Fibroblast of skin of right quadriceps (primary cell): Measurements from ENCODE around the gene MPG.
"Not testable (repeated sequence)": the region's sequence is repeated elsewhere in the genome, so short reads cannot be mapped to it uniquely, and the experiment has no call there.

Experiments used
- DNase-seq: peaks from one replicate; pipeline ENCODE4 v3.0.0-alpha.2; 2013

Gene MPG

GRCh38 chr16:77807-78443 is at the start of gene MPG:
TSS of gene MPG (plus strand) at chr16:78225. CDS start at chr16:78310, 85 bp downstream.
- peak; percentile 79 for DNase-seq

GRCh38 chr16:30627-31026 is 47.4 kb upstream of the MPG start:
- not testable (repeated sequence) for DNase-seq

GRCh38 chr16:33154-33876 is 44.7 kb upstream of the MPG start:
- not testable (repeated sequence) for DNase-seq

GRCh38 chr16:33877-34647 is 44.0 kb upstream of the MPG start:
- no peak for DNase-seq

GRCh38 chr16:34648-34987 is 43.4 kb upstream of the MPG start:
- DNase-seq: no peak

- DNase-seq: no peak
Observed at GRCh38 chr16:35011-35677, 42.9 kb upstream of the MPG start.

- DNase-seq: no peak
Observed at GRCh38 chr16:35678-36305, 42.2 kb upstream of the MPG start.

GRCh38 chr16:36336-36984 is 41.6 kb upstream of the MPG start:
- DNase-seq: no peak

GRCh38 chr16:37511-37910 is 40.5 kb upstream of the MPG start:
- no peak for DNase-seq

- not testable (repeated sequence) for DNase-seq
Observed at GRCh38 chr16:38206-38605, 39.8 kb upstream of the MPG start.

GRCh38 chr16:38941-39892 is 38.8 kb upstream of the MPG start:
- no peak for DNase-seq

- no peak for DNase-seq
Observed at GRCh38 chr16:41439-42068, 36.5 kb upstream of the MPG start.

- no peak for DNase-seq
Observed at GRCh38 chr16:42069-42457, 36.0 kb upstream of the MPG start.

- DNase-seq: no peak
Observed at GRCh38 chr16:42691-43090, 35.3 kb upstream of the MPG start.

- no peak for DNase-seq
Observed at GRCh38 chr16:43294-43693, 34.7 kb upstream of the MPG start.

GRCh38 chr16:44655-45054 is 33.4 kb upstream of the MPG start:
- DNase-seq: no peak

- DNase-seq: no peak
Observed at GRCh38 chr16:45454-45853, 32.6 kb upstream of the MPG start.

GRCh38 chr16:46510-46909 is 31.5 kb upstream of the MPG start:
- not testable (repeated sequence) for DNase-seq

GRCh38 chr16:47234-47633 is 30.8 kb upstream of the MPG start:
- DNase-seq: no peak

GRCh38 chr16:50769-51591 is 27.0 kb upstream of the MPG start:
- no peak for DNase-seq
